Left kidney (tissue), 2 donors: ENCODE data around the gene SRRM5. TPM values are rescaled to one million over a fixed set of nuclear protein-coding genes. Genes with fewer than 3 reads are reported as not detected.
"Not testable (repeated sequence)": the region's sequence is repeated elsewhere in the genome, so short reads cannot be mapped to it uniquely, and the experiment has no call there.

Experiments
- DNase-seq: peaks from one replicate; pipeline ENCODE4 v3.0.0-alpha.2; 2013
- polyA plus RNA-seq: library from polyadenylated mRNA; unstranded; fragments of 120-200 nt; gene quantifications from one replicate; pipeline ENCODE4 v1.2.1, GENCODE V29; 2013; ENCODE audit not compliant: insufficient read length

The SRRM5 gene
- polyA plus RNA-seq, 1 donor: 1.1 TPM

- DNase-seq: no peak
Measured at GRCh38 chr19:43638214-43638994, 26.5 kb downstream of the SRRM5 start.

GRCh38 chr19:43638995-43639518 lies 27.2 kb downstream of the SRRM5 start:
- no peak for DNase-seq

GRCh38 chr19:43639519-43640423 lies 27.9 kb downstream of the SRRM5 start, which contains the start of gene CADM4:
Gene CADM4, minus strand, starts transcription at chr19:43639850. Its CDS starts 60 bp downstream, at chr19:43639790.
- DNase-seq: no peak

- no peak for DNase-seq
Measured at GRCh38 chr19:43640424-43640757, 28.5 kb downstream of the SRRM5 start.

GRCh38 chr19:43641333-43641732 lies 29.4 kb downstream of the SRRM5 start:
- DNase-seq: no peak

- no peak for DNase-seq
Measured at GRCh38 chr19:43642531-43642930, 30.6 kb downstream of the SRRM5 start.

- no peak for DNase-seq
Measured at GRCh38 chr19:43643326-43643725, 31.4 kb downstream of the SRRM5 start.

GRCh38 chr19:43644181-43644580 lies 32.3 kb downstream of the SRRM5 start:
- no peak for DNase-seq

- DNase-seq: no peak
Measured at GRCh38 chr19:43648633-43649032, 36.7 kb downstream of the SRRM5 start.

- no peak for DNase-seq
Measured at GRCh38 chr19:43649514-43649913, 37.6 kb downstream of the SRRM5 start.

GRCh38 chr19:43650276-43650675 lies 38.4 kb downstream of the SRRM5 start:
- not testable (repeated sequence) for DNase-seq

GRCh38 chr19:43651758-43652545 lies 40.1 kb downstream of the SRRM5 start:
- DNase-seq: peak; percentile 70

GRCh38 chr19:43652546-43652874 lies 40.6 kb downstream of the SRRM5 start:
- no peak for DNase-seq

GRCh38 chr19:43656436-43656835 lies 44.5 kb downstream of the SRRM5 start:
- no peak for DNase-seq

GRCh38 chr19:43658001-43658400 lies 46.1 kb downstream of the SRRM5 start:
- DNase-seq: no peak

GRCh38 chr19:43658494-43658893 lies 46.6 kb downstream of the SRRM5 start:
- no peak for DNase-seq

- no peak for DNase-seq
Measured at GRCh38 chr19:43660301-43660970, 48.5 kb downstream of the SRRM5 start.

GRCh38 chr19:43660971-43661360 lies 49.1 kb downstream of the SRRM5 start:
- no peak for DNase-seq

GRCh38 chr19:43662487-43662886 lies 50.6 kb downstream of the SRRM5 start:
- DNase-seq: no peak

GRCh38 chr19:43664018-43664417 lies 52.1 kb downstream of the SRRM5 start:
- no peak for DNase-seq
